GM19324 (cell line): ENCODE results near the gene TWF2.

Experiments used
- ATAC-seq: cut with Tn5 transposase; IDR thresholded peaks from one replicate; pipeline ENCODE4 v1.9.1; 2021; ENCODE audit warnings: mild to moderate bottlenecking, moderate library complexity; ENCODE audit not compliant: unreplicated experiment, low FRiP score

Gene TWF2

GRCh38 chr3:52188556-52188955 lies 50.4 kb downstream of the TWF2 start:
- ATAC-seq = no peak

- no peak for ATAC-seq
These were observed 52.2 kb downstream of the TWF2 start for GRCh38 chr3:52186729-52187128.

GRCh38 chr3:52185837-52186236 lies 53.1 kb downstream of the TWF2 start:
- ATAC-seq = no peak

- no peak for ATAC-seq
These were observed 53.6 kb downstream of the TWF2 start for GRCh38 chr3:52185311-52185710.

- ATAC-seq = no peak
These were observed 54.3 kb downstream of the TWF2 start for GRCh38 chr3:52184690-52185089.

GRCh38 chr3:52183786-52184445 lies 55.0 kb downstream of the TWF2 start:
- no peak for ATAC-seq

- ATAC-seq = no peak
These were observed 56.3 kb downstream of the TWF2 start for GRCh38 chr3:52182691-52183090.

- no peak for ATAC-seq
These were observed 56.8 kb downstream of the TWF2 start for GRCh38 chr3:52182196-52182595.

- no peak for ATAC-seq
These were observed 57.4 kb downstream of the TWF2 start for GRCh38 chr3:52181543-52181942.
